ENCODE measurements around the gene IQCN. TPM values are rescaled to one million over a fixed set of nuclear protein-coding genes. Genes with fewer than 3 reads are reported as not detected.

IQCN gene
- total and polyA plus RNA-seq, 10 of the 15 experiments (the other 5 are each of a cell fraction or from before 2014, with no cell fraction given): 0.01 to 0.54 (median 0.23) TPM; not detected in 3

GRCh38 chr19:18232540-18233223, 41.6 kb downstream of the IQCN start:
- intact Hi-C loops (cut with micrococcal nuclease; ENCODE audit: unreplicated experiment) (no loop called here), in situ Hi-C loops (cut with MboI) (no loop called here)
- no peaks in the 10 kb centered on the region for H3K36me3 ChIP-seq (ENCODE audit: control insufficient read depth in 2 of 2, insufficient read depth in 2 of 2, low read length in 1 of 2)
- DNase-seq (ENCODE audit: low read depth, low spot score) (no peak), ATAC-seq (no peak), FAIRE-seq (no peak)
- 17% methylated on average over 35 of the region's 46 CpGs for WGBS (ENCODE audit: insufficient coverage, insufficient replicate concordance, low lambda C conversion rate, missing lambda C conversion rate)
- H3K4me1 ChIP-seq (ENCODE audit: control insufficient read depth, insufficient read depth, low read length): 0 out of 2 replicates have a peak, but pooled peaks cover 4% of the 10 kb centered on the region
- H3K27ac ChIP-seq (ENCODE audit: control insufficient read depth, insufficient read depth): no peak overlapping the region
- peak in 1 of 2 experiments; percentile 46; a peak in 2 of 4 replicates for TF ChIP-seq BHLHE40 (IDR thresholded peaks at IDR 0.05; ENCODE audit: borderline replicate concordance in 1 of 2, low read depth in 2 of 2, low read length in 1 of 2)
- no peak for TF ChIP-seq HDAC6 (IDR thresholded peaks at IDR 0.05; ENCODE audit: unreplicated experiment)
- TF ChIP-seq RUNX3 (IDR thresholded peaks at IDR 0.05; ENCODE audit: low read length): peak; percentile 33; the same call in 1 of the 2 replicates
- H4K20me1 ChIP-seq (ENCODE audit: control insufficient read depth, insufficient read depth): no peaks in the 10 kb centered on the region
- RAD21 ChIA-PET (ENCODE audit: unreplicated experiment): interaction anchor here (0.5 to 2.4 kb wide), 3 partner anchors 17 to 134 kb away, joined by 3 to 12 read pairs (median 11); no protein-coding TSS in a partner anchor
- no TSS peak for BruUV-seq (replicated peaks)
- no peak overlapping the region for H3K4me2 ChIP-seq (ENCODE audit: control insufficient read depth, insufficient read depth)
- H3K27me3 ChIP-seq (replicated peaks in 1 of 2; ENCODE audit: control insufficient read depth in 2 of 2, insufficient read depth in 2 of 2, low read length in 1 of 2): no peaks in the 10 kb centered on the region; a peak in 2 of 4 replicates
- CTCF ChIA-PET: interaction anchor here (0.6 to 3.4 kb wide), 7 partner anchors 11 to 96 kb away, joined by 3 to 20 read pairs (median 3); no protein-coding TSS in a partner anchor
- H3K9me3 ChIP-seq (replicated peaks; ENCODE audit: control insufficient read depth, insufficient read depth, low read length): no peaks in the 10 kb centered on the region; the same call in 2 of the 3 replicates
- SMC1A ChIA-PET (ENCODE audit: uncharacterized antibody, unreplicated experiment): interaction anchor here (1.7 to 2.2 kb wide), 2 partner anchors 47 to 96 kb away, joined by 4 to 6 read pairs; no protein-coding TSS in a partner anchor
- no peak overlapping the region for H3K4me3 ChIP-seq
- no peak overlapping the region for H3K9ac ChIP-seq (ENCODE audit: control insufficient read depth, insufficient read depth, low read length)
- H2AFZ ChIP-seq (ENCODE audit: control insufficient read depth, low read depth, low read length): no peak overlapping the region
- H3K79me2 ChIP-seq (ENCODE audit: control insufficient read depth, insufficient read depth, low read length): no peaks in the 10 kb centered on the region
- POLR2A ChIA-PET: interaction anchor here (0.7 to 2.2 kb wide), 2 partner anchors 8 to 27 kb away, joined by 4 to 5 read pairs; no protein-coding TSS in a partner anchor

- FAIRE-seq: no peak
- no peaks in the 10 kb centered on the region; the same call in 2 of the 3 replicates for H3K9me3 ChIP-seq (replicated peaks; ENCODE audit: control insufficient read depth, insufficient read depth, low read length)
- no peak overlapping the region for H3K9ac ChIP-seq (ENCODE audit: control insufficient read depth, insufficient read depth, low read length)
- ChIA-PET RAD21 (ENCODE audit: unreplicated experiment) (interaction anchor here (0.6 to 2.4 kb wide), 4 partner anchors 17 to 97 kb away, joined by 3 to 12 read pairs (median 7); no protein-coding TSS in a partner anchor), CTCF (interaction anchor here (0.8 to 3.4 kb wide), 10 partner anchors 19 to 180 kb away, joined by 3 to 20 read pairs (median 4); partner anchors contain the start of gene LSM4), SMC1A (ENCODE audit: uncharacterized antibody, unreplicated experiment) (interaction anchor here (0.8 to 2.2 kb wide), 6 partner anchors 9 to 97 kb away, joined by 3 to 6 read pairs (median 4); partner anchors contain the start of gene IFI30), POLR2A (interaction anchor here (0.5 to 2.2 kb wide), 7 partner anchors 8 to 85 kb away, joined by 3 to 7 read pairs (median 4); partner anchors contain the start of gene MPV17L2)
- no peaks in the 10 kb centered on the region for H3K79me2 ChIP-seq (ENCODE audit: control insufficient read depth, insufficient read depth, low read length)
- no peak overlapping the region for H3K27ac ChIP-seq (ENCODE audit: control insufficient read depth, insufficient read depth)
- peaks cover 11% of the 10 kb centered on the region; the same call in 1 of the 2 replicates for H3K4me1 ChIP-seq (ENCODE audit: control insufficient read depth, insufficient read depth, low read length)
- H3K36me3 ChIP-seq (ENCODE audit: control insufficient read depth in 2 of 2, insufficient read depth in 2 of 2, low read length in 1 of 2): no peaks in the 10 kb centered on the region
- TF ChIP-seq USF2 (IDR thresholded peaks at IDR 0.05; ENCODE audit: borderline replicate concordance, low read depth, low read length): no peak
- peak; percentile 34 for TF ChIP-seq MEF2B (IDR thresholded peaks at IDR 0.05; ENCODE audit: partially characterized antibody, poor library complexity, severe bottlenecking)
- BruUV-seq (replicated peaks): no TSS peak
- 0% methylated on average over 4 of the region's 4 CpGs for WGBS (ENCODE audit: insufficient coverage, insufficient replicate concordance, low lambda C conversion rate, missing lambda C conversion rate)
- no peak overlapping the region for H2AFZ ChIP-seq (ENCODE audit: control insufficient read depth, low read depth, low read length)
- no peak overlapping the region for H3K4me2 ChIP-seq (ENCODE audit: control insufficient read depth, insufficient read depth)
- H3K4me3 ChIP-seq: no peak overlapping the region
- intact Hi-C loops (cut with micrococcal nuclease; ENCODE audit: unreplicated experiment) (no loop called here), in situ Hi-C loops (cut with MboI) (no loop called here)
- no peak for ATAC-seq
- DNase-seq (ENCODE audit: low read depth, low spot score): no peak
- peaks cover 0 to 2% of the 10 kb centered on the region in 2 experiments; a peak in 2 of 4 replicates for H3K27me3 ChIP-seq (replicated peaks in 1 of 2; ENCODE audit: control insufficient read depth in 2 of 2, insufficient read depth in 2 of 2, low read length in 1 of 2)
- no peaks in the 10 kb centered on the region for H4K20me1 ChIP-seq (ENCODE audit: control insufficient read depth, insufficient read depth)
These were observed 42.5 kb downstream of the IQCN start for GRCh38 chr19:18231775-18232174.
